GM12878 (cell line): ENCODE results near the gene ZNF526. TPM values are rescaled to one million over a fixed set of nuclear protein-coding genes. Genes with fewer than 3 reads are reported as not detected.

Experiments used
- ATAC-seq: fragments of 200-7000 bp; cut with Tn5 transposase; 3 replicates; pipeline ENCODE4 v1.9.1; 2020; ENCODE audit warnings: mild to moderate bottlenecking, moderate library complexity
- BruUV-seq: library from RNA; stranded (reverse); fragments of 400-500 nt; replicated peaks from 2 replicates; lab custom pipeline; 2021; lab: Mats Ljungman, UMichigan
- CTCF ChIA-PET: fragments of 300-600 bp; sonication (Branson Sonifier 250); formaldehyde crosslinking; extraction: SDS; loops from one replicate; lab custom pipeline; 2021; ENCODE audit warnings: inconsistent platforms; lab: Yijun Ruan, JAX
- POLR2A ChIA-PET: fragments of 350-600 bp; formaldehyde crosslinking; extraction: SDS; loops from one replicate; lab custom pipeline; 2021; ENCODE audit warnings: inconsistent platforms; lab: Charles Lee
- RAD21 ChIA-PET: fragments of 300-600 bp; sonication (Branson Sonifier 250); formaldehyde crosslinking; loops from one replicate; lab custom pipeline; 2023; ENCODE audit warnings: antibody characterized with exemption; ENCODE audit not compliant: unreplicated experiment; lab: Charles Lee
- SMC1A ChIA-PET: fragments of 300-600 bp; sonication (Branson Sonifier 250); formaldehyde crosslinking; loops from one replicate; lab custom pipeline; 2023; ENCODE audit not compliant: unreplicated experiment, uncharacterized antibody; lab: Charles Lee
- DNase-seq: peaks from one replicate; pipeline ENCODE4 v3.0.0-alpha.2; 2011; ENCODE audit warnings: low read depth, low spot score
- FAIRE-seq: peaks from 3 replicates; lab custom pipeline; 2011; peaks lifted over from hg19 to GRCh38; lab: Jason Lieb, UNC
- H2AFZ ChIP-seq: 2 replicates; pipeline ENCODE4 v1.6.0; 2011; ENCODE audit warnings: low read depth, low read length, control low read depth; ENCODE audit not compliant: control insufficient read depth
- H3K27ac ChIP-seq: 2 replicates; pipeline ENCODE4 v1.5.1; 2011; ENCODE audit warnings: control low read depth; ENCODE audit not compliant: control insufficient read depth, insufficient read depth
- H3K27me3 ChIP-seq, 2 experiments: replicated peaks in 1 of 2; 2 replicates each; pipeline versions ENCODE4 v1.6.0 to v1.6.1; 2011; ENCODE audit warnings: low read length in 1 of 2; ENCODE audit not compliant: control insufficient read depth in 2 of 2, insufficient read depth in 2 of 2
- H3K36me3 ChIP-seq, 2 experiments: 2 replicates each; pipeline ENCODE4 v1.5.1; 2011; ENCODE audit warnings: low read length in 1 of 2; ENCODE audit not compliant: control insufficient read depth in 2 of 2, insufficient read depth in 2 of 2
- H3K4me1 ChIP-seq: 2 replicates; pipeline ENCODE4 v1.6.1; 2011; ENCODE audit warnings: mild to moderate bottlenecking, low read length, moderate library complexity, mixed read lengths; ENCODE audit not compliant: control insufficient read depth, insufficient read depth
- H3K4me2 ChIP-seq: 2 replicates; pipeline ENCODE4 v1.6.0; 2011; ENCODE audit warnings: control low read depth; ENCODE audit not compliant: control insufficient read depth, insufficient read depth
- H3K4me3 ChIP-seq: fragments of 200-600 bp; sonication (generic); 2 replicates; pipeline ENCODE4 v1.5.1; 2016
- H3K79me2 ChIP-seq: 2 replicates; pipeline ENCODE4 v1.6.0; 2011; ENCODE audit warnings: low read length; ENCODE audit not compliant: control insufficient read depth, insufficient read depth
- H3K9ac ChIP-seq: 2 replicates; pipeline ENCODE4 v1.8.0; 2011; ENCODE audit warnings: low read length, control low read depth, mixed read lengths; ENCODE audit not compliant: control insufficient read depth, insufficient read depth
- H3K9me3 ChIP-seq: replicated peaks from 3 replicates; pipeline ENCODE4 v1.5.1; 2011; ENCODE audit warnings: mild to moderate bottlenecking, low read length; ENCODE audit not compliant: control insufficient read depth, insufficient read depth
- H4K20me1 ChIP-seq: 2 replicates; pipeline ENCODE4 v1.6.0; 2011; ENCODE audit not compliant: control insufficient read depth, insufficient read depth
- ATF7 ChIP-seq: fragments of 450-650 bp; IDR thresholded peaks from 2 replicates; pipeline ENCODE4 v1.6.1; 2016; ENCODE audit warnings: low read depth, mild to moderate bottlenecking
- CBFB ChIP-seq: IDR thresholded peaks from 2 replicates; pipeline ENCODE4 v1.6.1; 2016; ENCODE audit warnings: antibody characterized with exemption, low read depth
- CHD1 ChIP-seq: IDR thresholded peaks from 2 replicates; pipeline ENCODE4 v1.6.1; 2012; ENCODE audit warnings: low read depth, low read length, improper control_type of control experiment
- ETV6 ChIP-seq, 2 experiments: fragments of 450-650 bp in 1 of 2; IDR thresholded peaks in 1 of 2; conservative IDR thresholded peaks in 1 of 2; 2 replicates each; pipeline ENCODE4 v1.6.1; 2014; ENCODE audit warnings: antibody characterized with exemption in 1 of 2, borderline replicate concordance in 1 of 2, low read depth in 1 of 2, mild to moderate bottlenecking in 1 of 2, moderate library complexity in 1 of 2
- IKZF2 ChIP-seq, 2 experiments: fragments of 450-650 bp; IDR thresholded peaks; 2 replicates each; pipeline ENCODE4 v1.6.1; 2017; ENCODE audit warnings: mild to moderate bottlenecking in 2 of 2, moderate library complexity in 2 of 2
- LARP7 ChIP-seq: fragments of 450-650 bp; IDR thresholded peaks from 2 replicates; pipeline ENCODE4 v1.6.1; 2017; ENCODE audit warnings: mild to moderate bottlenecking
- MEF2A ChIP-seq: IDR thresholded peaks from 2 replicates; pipeline ENCODE4 v1.6.1; 2011; ENCODE audit warnings: low read depth, mild to moderate bottlenecking, low read length, moderate library complexity; ENCODE audit not compliant: insufficient read depth
- RAD21 ChIP-seq: IDR thresholded peaks from 2 replicates; pipeline ENCODE4 v1.6.1; 2011; ENCODE audit warnings: mild to moderate bottlenecking, low read depth, low read length, moderate library complexity; ENCODE audit not compliant: insufficient read depth
- RCOR1 ChIP-seq: conservative IDR thresholded peaks from 2 replicates; pipeline ENCODE4 v1.6.1; 2012; ENCODE audit warnings: low read depth, low read length, improper control_type of control experiment
- YBX1 ChIP-seq: fragments of 450-650 bp; IDR thresholded peaks from 2 replicates; pipeline ENCODE4 v1.6.1; 2016; ENCODE audit warnings: antibody characterized with exemption
- ZNF207 ChIP-seq: fragments of 450-650 bp; IDR thresholded peaks from 2 replicates; pipeline ENCODE4 v1.6.1; 2014; ENCODE audit warnings: antibody characterized with exemption, mild to moderate bottlenecking, borderline replicate concordance
- ZNF384 ChIP-seq: IDR thresholded peaks from 2 replicates; pipeline ENCODE4 v1.6.1; 2012; ENCODE audit warnings: low read depth, mild to moderate bottlenecking, low read length, improper control_type of control experiment, borderline replicate concordance
- WGBS: methylation state at CpG from one replicate; pipeline ENCODE4 v1.1.6; 2016; ENCODE audit warnings: low lambda C conversion rate; ENCODE audit not compliant: insufficient replicate concordance, insufficient coverage; ENCODE audit errors: missing lambda C conversion rate; 5-methylcytosine and 5-hydroxymethylcytosine counted together
- in situ Hi-C: fragments of 300-500 bp; cut with MboI; formaldehyde crosslinking; loops from 9 replicates; pipeline ENCODE4 v1.14.3; 2018; ENCODE audit warnings: mixed read lengths
- intact Hi-C: fragments of 100-400 bp; cut with micrococcal nuclease; formaldehyde crosslinking; loops from one replicate; pipeline ENCODE4 v1.14.2; 2022; ENCODE audit not compliant: unreplicated experiment
- polyA plus RNA-seq, 11 experiments: library from polyadenylated mRNA; depleted of rRNA in 4 of 11; unstranded in 6 of 11; stranded (reverse) in 5 of 11; fragments of >200 nt; fragmentation: Nextera tagmentation in 4 of 11; fragmentation: Illumina TruSeq in 1 of 11; extraction: Ambion mirVana in 4 of 11; extraction: Trizol in 1 of 11; gene quantifications; 1 replicate in 1 of 11; 2 replicates in 10 of 11; pipeline versions ENCODE4 v1.2.1 to v1.2.3, GENCODE V29; 2011 to 2016; ENCODE audit warnings: inconsistent platforms in 2 of 11, missing spikeins in 2 of 11, low read depth in 1 of 11
- total RNA-seq, 4 experiments: library from RNA; depleted of rRNA in 3 of 4; stranded (reverse); fragments of >200 nt in 3 of 4; fragmentation: Illumina TruSeq in 1 of 4; extraction: Trizol in 1 of 4; gene quantifications; 2 replicates each; pipeline versions ENCODE4 v1.2.1 to v1.2.3, GENCODE V29; 2013 to 2021
- TF ChIP-seq, protein P1 (sequence below): IDR thresholded peaks from 2 replicates; pipeline ENCODE4 v1.6.1; 2012; ENCODE audit warnings: mild to moderate bottlenecking, low read depth, low read length

ZNF526 gene
- total and polyA plus RNA-seq, 10 of the 15 experiments (the other 5 are each of a cell fraction or from before 2014, with no cell fraction given) = 1.8 to 18.3 (median 5.5) TPM

DNA sequence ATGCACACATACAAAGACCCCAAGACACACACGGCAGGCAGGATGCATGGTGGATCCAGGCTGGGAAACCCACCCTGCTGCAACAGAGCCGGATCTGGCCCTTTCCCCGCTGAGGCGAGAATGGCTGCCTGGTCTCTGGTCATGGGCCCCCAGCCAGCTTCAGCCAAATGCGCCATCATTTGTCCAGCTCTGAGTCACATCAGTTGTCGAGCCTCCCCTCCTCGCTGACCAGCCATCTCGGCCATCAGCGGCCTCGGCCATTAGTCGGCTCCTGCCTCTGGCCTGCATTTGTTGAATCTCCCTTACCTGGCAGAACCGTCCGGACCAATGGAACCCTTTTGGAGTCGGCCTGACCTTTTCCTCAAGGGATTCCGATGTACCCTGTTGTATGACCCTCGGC lies 49.4 kb upstream of the ZNF526 start:
- 43% methylated on average over 16 of the region's 16 CpGs for WGBS
- Histone ChIP-seq H4K20me1 (no peaks in the 10 kb centered on the region; the same call in 1 of the 2 replicates), H3K4me1 (no peaks in the 10 kb centered on the region), H3K27me3 (peaks cover 4 to 8% of the 10 kb centered on the region in 2 experiments; a peak in 3 of 4 replicates), H3K9me3 (no peaks in the 10 kb centered on the region), H3K79me2 (no peaks in the 10 kb centered on the region), H3K36me3 (no peaks in the 10 kb centered on the region), H3K9ac (no peak overlapping the region), H3K27ac (no peak overlapping the region), H3K4me3 (no peak overlapping the region), H3K4me2 (no peak overlapping the region), H2AFZ (no peak overlapping the region)
- no peak for TF ChIP-seq YBX1
- no peak for TF ChIP-seq ZNF384
- RAD21 ChIA-PET = no interaction called here
- in situ Hi-C loops = no loop called here
- ATAC-seq (no peak), FAIRE-seq (no peak), DNase-seq (no peak)
- CTCF ChIA-PET = no interaction called here
- SMC1A ChIA-PET = no interaction called here
- intact Hi-C loops = no loop called here
- POLR2A ChIA-PET = no interaction called here
- no TSS peak for BruUV-seq

DNA sequence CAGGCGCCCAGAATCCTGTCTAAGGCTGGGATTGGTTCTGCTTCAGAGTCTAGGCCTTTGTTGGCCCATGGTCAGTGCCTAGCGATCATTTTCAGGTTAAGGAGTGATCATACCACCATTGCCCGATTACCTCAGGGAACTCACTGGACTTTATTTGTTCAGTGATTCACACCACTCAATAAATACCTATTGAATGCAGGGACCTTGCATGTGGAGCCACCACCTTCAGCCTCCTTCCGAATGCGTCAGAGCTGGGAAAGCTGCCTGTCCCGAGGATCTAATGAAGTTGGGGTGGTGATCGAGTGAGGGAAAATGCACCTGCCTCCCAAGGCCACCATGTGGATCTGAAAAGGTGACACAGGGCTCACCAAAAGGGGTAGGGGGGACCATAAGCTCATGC lies 47.9 kb upstream of the ZNF526 start:
- intact Hi-C loops (loop anchor here (2.0 kb wide), 1 partner anchor 23 kb away; no protein-coding TSS in a partner anchor), in situ Hi-C loops (no loop called here)
- ChIA-PET RAD21 (no interaction called here), CTCF (interaction anchor here (1.3 kb wide), 1 partner anchor 11 kb away, joined by 6 read pairs; no protein-coding TSS in a partner anchor), SMC1A (no interaction called here), POLR2A (no interaction called here)
- 68% methylated on average over 7 of the region's 7 CpGs for WGBS
- no peaks in the 10 kb centered on the region; the same call in 1 of the 2 replicates for H4K20me1 ChIP-seq
- ATAC-seq (no peak), DNase-seq (no peak), FAIRE-seq (no peak)
- H3K9me3 ChIP-seq = no peaks in the 10 kb centered on the region
- no peak overlapping the region for H3K9ac ChIP-seq
- no peak overlapping the region for H3K27ac ChIP-seq
- no peak overlapping the region for H3K4me3 ChIP-seq
- no peaks in the 10 kb centered on the region for H3K4me1 ChIP-seq
- H3K27me3 ChIP-seq = peaks cover 4 to 19% of the 10 kb centered on the region in 2 experiments
- TF ChIP-seq CHD1 (no peak), LARP7 (no peak), ETV6 (conservative IDR thresholded peaks at IDR 0.05 in 1 of 2, IDR thresholded peaks at IDR 0.05 in 1 of 2; ENCODE audit: borderline replicate concordance in 1 of 2, low read depth in 1 of 2) (no peak), RAD21 (no peak), CBFB (no peak), ZNF207 (no peak), MEF2A (no peak), IKZF2 (IDR thresholded peaks at IDR 0.05) (no peak), ATF7 (no peak), RCOR1 (no peak)
- TF ChIP-seq, protein P1, sequence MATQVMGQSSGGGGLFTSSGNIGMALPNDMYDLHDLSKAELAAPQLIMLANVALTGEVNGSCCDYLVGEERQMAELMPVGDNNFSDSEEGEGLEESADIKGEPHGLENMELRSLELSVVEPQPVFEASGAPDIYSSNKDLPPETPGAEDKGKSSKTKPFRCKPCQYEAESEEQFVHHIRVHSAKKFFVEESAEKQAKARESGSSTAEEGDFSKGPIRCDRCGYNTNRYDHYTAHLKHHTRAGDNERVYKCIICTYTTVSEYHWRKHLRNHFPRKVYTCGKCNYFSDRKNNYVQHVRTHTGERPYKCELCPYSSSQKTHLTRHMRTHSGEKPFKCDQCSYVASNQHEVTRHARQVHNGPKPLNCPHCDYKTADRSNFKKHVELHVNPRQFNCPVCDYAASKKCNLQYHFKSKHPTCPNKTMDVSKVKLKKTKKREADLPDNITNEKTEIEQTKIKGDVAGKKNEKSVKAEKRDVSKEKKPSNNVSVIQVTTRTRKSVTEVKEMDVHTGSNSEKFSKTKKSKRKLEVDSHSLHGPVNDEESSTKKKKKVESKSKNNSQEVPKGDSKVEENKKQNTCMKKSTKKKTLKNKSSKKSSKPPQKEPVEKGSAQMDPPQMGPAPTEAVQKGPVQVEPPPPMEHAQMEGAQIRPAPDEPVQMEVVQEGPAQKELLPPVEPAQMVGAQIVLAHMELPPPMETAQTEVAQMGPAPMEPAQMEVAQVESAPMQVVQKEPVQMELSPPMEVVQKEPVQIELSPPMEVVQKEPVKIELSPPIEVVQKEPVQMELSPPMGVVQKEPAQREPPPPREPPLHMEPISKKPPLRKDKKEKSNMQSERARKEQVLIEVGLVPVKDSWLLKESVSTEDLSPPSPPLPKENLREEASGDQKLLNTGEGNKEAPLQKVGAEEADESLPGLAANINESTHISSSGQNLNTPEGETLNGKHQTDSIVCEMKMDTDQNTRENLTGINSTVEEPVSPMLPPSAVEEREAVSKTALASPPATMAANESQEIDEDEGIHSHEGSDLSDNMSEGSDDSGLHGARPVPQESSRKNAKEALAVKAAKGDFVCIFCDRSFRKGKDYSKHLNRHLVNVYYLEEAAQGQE = no peak
- no peaks in the 10 kb centered on the region for H3K79me2 ChIP-seq
- H3K36me3 ChIP-seq = no peaks in the 10 kb centered on the region
- H3K4me2 ChIP-seq = no peak overlapping the region
- BruUV-seq = no TSS peak
- H2AFZ ChIP-seq = no peak overlapping the region
